Osteoblast (primary cell): ENCODE data around the gene TPO. TPM values are rescaled to one million over a fixed set of nuclear protein-coding genes. Genes with fewer than 3 reads are reported as not detected.

Source experiments
- DNase-seq: peaks from one replicate; pipeline ENCODE4 v3.0.0; 2011; ENCODE audit warnings: low spot score, mixed read lengths; ENCODE audit not compliant: insufficient read length; ENCODE audit errors: missing footprints
- H2AFZ ChIP-seq: 2 replicates; pipeline ENCODE4 v1.6.0; 2011; ENCODE audit warnings: mild to moderate bottlenecking, low read length
- H3K27ac ChIP-seq: 2 replicates; pipeline ENCODE4 v1.5.1; 2011; ENCODE audit warnings: mild to moderate bottlenecking, low read depth, low read length, moderate library complexity
- H3K27me3 ChIP-seq: 2 replicates; pipeline ENCODE4 v1.6.0; 2012; ENCODE audit warnings: mild to moderate bottlenecking, control low read depth, inconsistent platforms, low read length, moderate library complexity; ENCODE audit not compliant: insufficient read depth
- H3K36me3 ChIP-seq: 2 replicates; pipeline ENCODE4 v1.5.1; 2011; ENCODE audit warnings: mild to moderate bottlenecking, low read length, control low read depth, moderate library complexity; ENCODE audit not compliant: insufficient read depth
- H3K4me1 ChIP-seq: 2 replicates; pipeline ENCODE4 v1.5.1; 2011; ENCODE audit warnings: mild to moderate bottlenecking, low read length, control low read depth, moderate library complexity; ENCODE audit not compliant: insufficient read depth
- H3K4me2 ChIP-seq: 2 replicates; pipeline ENCODE4 v1.6.0; 2011; ENCODE audit warnings: mild to moderate bottlenecking, low read length; ENCODE audit not compliant: insufficient read depth
- H3K4me3 ChIP-seq: fragments of 200-600 bp; sonication (generic); 3 replicates; pipeline ENCODE4 v1.5.1; 2012; ENCODE audit warnings: mild to moderate bottlenecking, low read length, inconsistent platforms; ENCODE audit not compliant: insufficient read depth
- H3K79me2 ChIP-seq: 2 replicates; pipeline ENCODE4 v1.6.0; 2012; ENCODE audit warnings: mild to moderate bottlenecking, low read length, control low read depth, inconsistent platforms; ENCODE audit not compliant: insufficient read depth
- H3K9me3 ChIP-seq: 2 replicates; pipeline ENCODE4 v1.5.1; 2011; ENCODE audit warnings: low read depth, low read length, control low read depth
- H4K20me1 ChIP-seq: 2 replicates; pipeline ENCODE4 v1.6.0; 2012; ENCODE audit warnings: mild to moderate bottlenecking, low read length, control low read depth; ENCODE audit not compliant: insufficient read depth
- total RNA-seq: library from RNA; depleted of rRNA; stranded (reverse); fragments of >200 nt; gene quantifications from 2 replicates; pipeline ENCODE4 v1.2.3, GENCODE V29; 2012
- TF ChIP-seq, protein P1 (sequence below): IDR thresholded peaks from 2 replicates; pipeline ENCODE4 v1.5.1; 2011; ENCODE audit warnings: mild to moderate bottlenecking, low read depth, low read length, moderate library complexity; ENCODE audit errors: extremely low read depth

TPO gene
- total RNA-seq, 1 donor, result not detected

DNA sequence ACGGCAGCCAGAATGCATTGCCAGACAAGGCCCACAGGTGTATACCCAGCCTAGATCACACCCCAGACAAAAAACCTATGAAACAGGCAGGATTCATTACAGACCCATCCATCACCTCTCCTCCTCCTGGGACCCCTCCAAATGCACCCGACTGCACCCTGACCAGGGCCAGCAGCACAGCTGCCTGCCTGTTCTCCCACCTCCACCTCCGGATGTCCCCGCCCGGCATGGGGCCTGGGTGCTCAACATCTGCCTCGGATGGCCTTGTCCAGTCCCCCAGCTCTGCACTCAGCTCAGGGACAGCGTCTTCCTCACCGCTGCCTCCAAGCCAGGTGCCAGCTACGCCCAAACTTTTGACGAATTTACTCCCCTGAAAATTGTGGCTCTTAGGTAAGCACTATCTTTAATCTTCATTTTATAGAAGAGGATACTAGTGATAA, 91.1 kb downstream of the TPO start:
- H3K4me2 ChIP-seq, result no peak overlapping the region
- no peaks in the 10 kb centered on the region for H3K9me3 ChIP-seq
- no peaks in the 10 kb centered on the region for H3K36me3 ChIP-seq
- no peaks in the 10 kb centered on the region for H3K4me1 ChIP-seq
- no peak overlapping the region for H3K27ac ChIP-seq
- TF ChIP-seq, protein P1, sequence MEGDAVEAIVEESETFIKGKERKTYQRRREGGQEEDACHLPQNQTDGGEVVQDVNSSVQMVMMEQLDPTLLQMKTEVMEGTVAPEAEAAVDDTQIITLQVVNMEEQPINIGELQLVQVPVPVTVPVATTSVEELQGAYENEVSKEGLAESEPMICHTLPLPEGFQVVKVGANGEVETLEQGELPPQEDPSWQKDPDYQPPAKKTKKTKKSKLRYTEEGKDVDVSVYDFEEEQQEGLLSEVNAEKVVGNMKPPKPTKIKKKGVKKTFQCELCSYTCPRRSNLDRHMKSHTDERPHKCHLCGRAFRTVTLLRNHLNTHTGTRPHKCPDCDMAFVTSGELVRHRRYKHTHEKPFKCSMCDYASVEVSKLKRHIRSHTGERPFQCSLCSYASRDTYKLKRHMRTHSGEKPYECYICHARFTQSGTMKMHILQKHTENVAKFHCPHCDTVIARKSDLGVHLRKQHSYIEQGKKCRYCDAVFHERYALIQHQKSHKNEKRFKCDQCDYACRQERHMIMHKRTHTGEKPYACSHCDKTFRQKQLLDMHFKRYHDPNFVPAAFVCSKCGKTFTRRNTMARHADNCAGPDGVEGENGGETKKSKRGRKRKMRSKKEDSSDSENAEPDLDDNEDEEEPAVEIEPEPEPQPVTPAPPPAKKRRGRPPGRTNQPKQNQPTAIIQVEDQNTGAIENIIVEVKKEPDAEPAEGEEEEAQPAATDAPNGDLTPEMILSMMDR, result no peak
- no peaks in the 10 kb centered on the region for H3K27me3 ChIP-seq
- H3K79me2 ChIP-seq, result no peaks in the 10 kb centered on the region
- no peak overlapping the region for H2AFZ ChIP-seq
- no peaks in the 10 kb centered on the region for H4K20me1 ChIP-seq
- DNase-seq, result peak; percentile 65
- H3K4me3 ChIP-seq, result no peak overlapping the region

DNA sequence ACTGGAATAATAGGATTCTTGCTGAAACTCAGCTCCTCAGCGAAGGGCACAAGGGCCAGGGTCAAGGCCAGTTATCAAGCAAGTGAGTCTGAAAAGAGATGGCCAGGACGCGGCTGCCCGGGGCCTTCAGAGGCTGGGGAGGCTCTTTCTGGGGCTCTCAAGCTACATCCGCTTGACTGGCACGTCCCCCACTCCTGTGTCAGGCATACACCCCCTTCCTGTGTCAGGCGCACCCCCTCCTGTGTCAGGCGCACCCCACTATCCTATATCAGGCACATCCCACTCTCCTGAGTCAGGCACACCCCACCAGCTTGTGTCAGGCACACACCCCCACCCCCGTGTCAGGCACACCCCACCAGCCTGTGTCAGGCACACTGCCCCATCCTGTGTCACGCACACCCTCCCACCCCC, 91.8 kb downstream of the TPO start:
- H4K20me1 ChIP-seq, result no peaks in the 10 kb centered on the region
- TF ChIP-seq, protein P1, result no peak
- H3K27me3 ChIP-seq, result no peaks in the 10 kb centered on the region
- DNase-seq, result no peak
- no peaks in the 10 kb centered on the region for H3K9me3 ChIP-seq
- no peak overlapping the region for H3K4me3 ChIP-seq
- H3K27ac ChIP-seq, result no peak overlapping the region
- H3K36me3 ChIP-seq, result no peaks in the 10 kb centered on the region
- no peaks in the 10 kb centered on the region for H3K4me1 ChIP-seq
- H2AFZ ChIP-seq, result no peak overlapping the region
- H3K79me2 ChIP-seq, result no peaks in the 10 kb centered on the region
- H3K4me2 ChIP-seq, result no peak overlapping the region

DNA sequence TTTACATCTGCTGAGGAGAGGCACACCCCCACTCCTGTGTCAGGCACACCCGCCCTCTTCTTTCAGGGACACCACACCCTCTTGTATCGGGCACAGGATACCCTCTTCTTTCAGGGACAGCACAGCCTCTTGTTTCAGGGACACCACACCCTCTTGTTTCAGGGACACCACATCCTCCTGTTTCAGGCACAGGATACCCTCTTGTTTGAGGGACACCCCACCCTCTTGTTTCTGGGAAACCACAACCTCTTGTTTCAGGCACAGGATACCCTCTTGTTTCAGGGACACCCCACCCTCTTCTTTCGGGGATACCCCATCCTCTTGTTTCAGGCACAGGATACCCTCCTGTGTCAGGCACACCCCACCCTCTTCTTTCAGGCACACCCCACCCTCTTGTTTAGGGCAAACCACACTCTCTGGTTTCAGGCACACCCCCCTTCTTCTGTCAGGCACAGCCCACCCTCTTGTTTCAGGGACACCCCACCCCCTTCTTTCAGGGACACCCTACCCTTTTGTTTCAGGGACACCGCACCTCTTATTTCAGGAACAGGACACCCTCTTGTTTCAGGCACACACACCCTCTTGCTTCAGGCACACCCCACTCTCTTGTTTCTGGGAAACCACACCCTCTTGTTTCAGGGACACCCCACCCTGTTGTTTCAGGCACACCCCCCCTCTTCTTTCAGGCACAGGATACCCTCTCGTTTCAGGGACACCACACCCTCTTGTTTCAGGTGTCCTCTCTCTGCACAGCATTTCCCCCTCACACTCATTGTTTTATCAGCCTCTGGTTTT, 96.2 kb downstream of the TPO start:
- Histone ChIP-seq H3K4me1 (no peaks in the 10 kb centered on the region), H3K27me3 (no peaks in the 10 kb centered on the region), H3K4me3 (no peak overlapping the region), H3K27ac (no peak overlapping the region), H3K9me3 (no peaks in the 10 kb centered on the region), H3K36me3 (no peaks in the 10 kb centered on the region), H4K20me1 (no peaks in the 10 kb centered on the region), H3K79me2 (no peaks in the 10 kb centered on the region), H2AFZ (no peak overlapping the region), H3K4me2 (no peak overlapping the region)
- TF ChIP-seq, protein P1, result no peak
- peak; percentile 66 for DNase-seq

DNA sequence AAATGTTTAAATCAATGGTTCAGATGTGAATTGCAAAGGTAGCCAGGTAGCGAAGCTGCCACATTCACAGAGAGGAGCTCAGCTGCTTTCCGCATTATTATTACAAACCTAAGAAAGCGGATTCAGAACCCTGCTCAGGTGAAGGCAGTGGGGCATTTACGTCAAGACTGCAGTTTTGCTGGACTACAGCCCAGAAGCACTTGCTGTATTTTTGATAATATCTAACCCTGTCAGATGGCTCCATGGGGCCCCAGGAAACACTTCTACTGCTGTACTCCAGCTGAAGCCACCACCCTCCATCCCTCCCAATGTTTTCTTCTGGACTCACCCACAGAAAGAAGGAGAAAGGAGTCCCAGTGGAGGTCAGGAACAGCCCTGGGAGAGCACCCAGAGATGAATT, 96.9 kb downstream of the TPO start:
- no peaks in the 10 kb centered on the region for H3K4me1 ChIP-seq
- H3K27ac ChIP-seq, result no peak overlapping the region
- H2AFZ ChIP-seq, result no peak overlapping the region
- H3K36me3 ChIP-seq, result no peaks in the 10 kb centered on the region
- TF ChIP-seq, protein P1, result no peak
- H4K20me1 ChIP-seq, result no peaks in the 10 kb centered on the region
- no peak overlapping the region for H3K4me3 ChIP-seq
- H3K9me3 ChIP-seq, result no peaks in the 10 kb centered on the region
- H3K4me2 ChIP-seq, result no peak overlapping the region
- no peaks in the 10 kb centered on the region for H3K27me3 ChIP-seq
- DNase-seq, result no peak
- no peaks in the 10 kb centered on the region for H3K79me2 ChIP-seq
